HepG2 (cell line): Measurements from ENCODE around the gene LAG3. TPM values are rescaled to one million over a fixed set of nuclear protein-coding genes. Genes with fewer than 3 reads are reported as not detected.

Experiments
- AKAP8 ChIP-seq: sonication (generic); formaldehyde crosslinking; IDR thresholded peaks from 2 replicates; pipeline ENCODE4 v1.5.1; 2020; ENCODE audit warnings: mild to moderate bottlenecking, missing genetic modification reagents
- ARID2 ChIP-seq: sonication (generic); formaldehyde crosslinking; IDR thresholded peaks from 2 replicates; pipeline ENCODE4 v1.8.1; 2022; ENCODE audit warnings: mild to moderate bottlenecking, missing genetic modification reagents, borderline replicate concordance
- CENPT ChIP-seq: sonication (generic); formaldehyde crosslinking; IDR thresholded peaks from 2 replicates; pipeline ENCODE4 v1.8.0; 2022; ENCODE audit warnings: low read depth, mild to moderate bottlenecking, moderate library complexity, missing genetic modification reagents
- GTF3A ChIP-seq: sonication (generic); formaldehyde crosslinking; conservative IDR thresholded peaks from 2 replicates; pipeline ENCODE4 v1.4.0; 2020; ENCODE audit warnings: mild to moderate bottlenecking, missing genetic modification reagents
- HDAC1 ChIP-seq: sonication (generic); formaldehyde crosslinking; IDR thresholded peaks from 2 replicates; pipeline ENCODE4 v1.5.1; 2020; ENCODE audit warnings: mild to moderate bottlenecking, missing genetic modification reagents
- HHEX ChIP-seq: IDR thresholded peaks from 2 replicates; pipeline ENCODE4 v1.6.1; 2016; ENCODE audit warnings: control low read depth
- HOXA5 ChIP-seq: sonication (generic); formaldehyde crosslinking; IDR thresholded peaks from 2 replicates; pipeline ENCODE4 v1.4.0; 2020; ENCODE audit warnings: missing genetic modification reagents
- MAZ ChIP-seq, 2 experiments: sonication (generic) in 1 of 2; formaldehyde crosslinking in 1 of 2; IDR thresholded peaks; 2 replicates each; pipeline versions ENCODE4 v1.5.0 to v1.6.1; 2012 to 2020; ENCODE audit warnings: low read depth in 2 of 2, mild to moderate bottlenecking in 2 of 2, borderline replicate concordance in 1 of 2, improper control_type of control experiment in 1 of 2, low read length in 1 of 2, missing genetic modification reagents in 1 of 2, moderate library complexity in 1 of 2
- NFE2L1 ChIP-seq: sonication (generic); formaldehyde crosslinking; IDR thresholded peaks from 2 replicates; pipeline ENCODE4 v1.4.0; 2020; ENCODE audit warnings: missing genetic modification reagents, mild to moderate bottlenecking, borderline replicate concordance
- PCBP1 ChIP-seq: fragments of 200-400 bp; formaldehyde crosslinking; IDR thresholded peaks from 2 replicates; pipeline ENCODE4 v1.6.1; 2017; ENCODE audit warnings: mild to moderate bottlenecking, low read depth, low read length, borderline replicate concordance
- PLRG1 ChIP-seq: fragments of 450-650 bp; conservative IDR thresholded peaks from 2 replicates; pipeline ENCODE4 v1.6.1; 2016
- RBFOX2 ChIP-seq: fragments of 200-400 bp; formaldehyde crosslinking; IDR thresholded peaks from 2 replicates; pipeline ENCODE4 v1.6.1; 2017; ENCODE audit warnings: low read depth, mild to moderate bottlenecking, low read length
- RFXAP ChIP-seq: sonication (generic); formaldehyde crosslinking; IDR thresholded peaks from 2 replicates; pipeline ENCODE4 v1.4.0; 2020; ENCODE audit warnings: missing genetic modification reagents, borderline replicate concordance
- SNAI1 ChIP-seq: sonication (generic); formaldehyde crosslinking; IDR thresholded peaks from 2 replicates; pipeline ENCODE4 v1.5.0; 2020; ENCODE audit warnings: mild to moderate bottlenecking, missing genetic modification reagents, borderline replicate concordance
- SOX5 ChIP-seq: IDR thresholded peaks from 2 replicates; pipeline ENCODE4 v1.6.1; 2016; ENCODE audit warnings: borderline replicate concordance
- TP53 ChIP-seq: sonication (generic); formaldehyde crosslinking; conservative IDR thresholded peaks from 2 replicates; pipeline ENCODE4 v1.4.0; 2020; ENCODE audit warnings: missing genetic modification reagents
- ZFP37 ChIP-seq: sonication (generic); formaldehyde crosslinking; IDR thresholded peaks from 2 replicates; pipeline ENCODE4 v1.4.0; 2020; ENCODE audit warnings: missing genetic modification reagents, borderline replicate concordance
- ZNF710 ChIP-seq: sonication (generic); formaldehyde crosslinking; IDR thresholded peaks from 2 replicates; pipeline ENCODE4 v1.5.0; 2020; ENCODE audit warnings: mild to moderate bottlenecking, missing genetic modification reagents, borderline replicate concordance
- ZNF747 ChIP-seq: sonication (generic); formaldehyde crosslinking; IDR thresholded peaks from 2 replicates; pipeline ENCODE4 v1.8.1; 2023; ENCODE audit warnings: missing genetic modification reagents, mild to moderate bottlenecking, borderline replicate concordance
- ZNF891 ChIP-seq: sonication (generic); formaldehyde crosslinking; IDR thresholded peaks from 2 replicates; pipeline ENCODE4 v1.5.0; 2020; ENCODE audit warnings: mild to moderate bottlenecking, missing genetic modification reagents
- polyA plus RNA-seq, 8 experiments: library from polyadenylated mRNA; depleted of rRNA in 3 of 8; stranded (reverse) in 7 of 8; unstranded in 1 of 8; fragments of >200 nt; fragmentation: Illumina TruSeq in 4 of 8; extraction: Trizol in 4 of 8; gene quantifications; 2 replicates each; pipeline versions ENCODE4 v1.2.1 to v1.2.3, GENCODE V29; 2011 to 2016; ENCODE audit warnings: low read depth in 4 of 8, missing spikeins in 1 of 8, mixed read lengths in 1 of 8; ENCODE audit not compliant: insufficient read depth in 1 of 8
- total RNA-seq, 5 experiments: library from RNA; depleted of rRNA; stranded (reverse); fragments of >200 nt; fragmentation: Illumina TruSeq; extraction: Trizol; gene quantifications; 2 replicates each; pipeline ENCODE4 v1.2.3, GENCODE V29; 2016; ENCODE audit warnings: low read depth in 1 of 5

The LAG3 gene
- total and polyA plus RNA-seq, 2 of the 13 experiments (the other 11 are each of a cell fraction or from before 2014, with no cell fraction given) = 0.11 to 0.26 TPM

DNA sequence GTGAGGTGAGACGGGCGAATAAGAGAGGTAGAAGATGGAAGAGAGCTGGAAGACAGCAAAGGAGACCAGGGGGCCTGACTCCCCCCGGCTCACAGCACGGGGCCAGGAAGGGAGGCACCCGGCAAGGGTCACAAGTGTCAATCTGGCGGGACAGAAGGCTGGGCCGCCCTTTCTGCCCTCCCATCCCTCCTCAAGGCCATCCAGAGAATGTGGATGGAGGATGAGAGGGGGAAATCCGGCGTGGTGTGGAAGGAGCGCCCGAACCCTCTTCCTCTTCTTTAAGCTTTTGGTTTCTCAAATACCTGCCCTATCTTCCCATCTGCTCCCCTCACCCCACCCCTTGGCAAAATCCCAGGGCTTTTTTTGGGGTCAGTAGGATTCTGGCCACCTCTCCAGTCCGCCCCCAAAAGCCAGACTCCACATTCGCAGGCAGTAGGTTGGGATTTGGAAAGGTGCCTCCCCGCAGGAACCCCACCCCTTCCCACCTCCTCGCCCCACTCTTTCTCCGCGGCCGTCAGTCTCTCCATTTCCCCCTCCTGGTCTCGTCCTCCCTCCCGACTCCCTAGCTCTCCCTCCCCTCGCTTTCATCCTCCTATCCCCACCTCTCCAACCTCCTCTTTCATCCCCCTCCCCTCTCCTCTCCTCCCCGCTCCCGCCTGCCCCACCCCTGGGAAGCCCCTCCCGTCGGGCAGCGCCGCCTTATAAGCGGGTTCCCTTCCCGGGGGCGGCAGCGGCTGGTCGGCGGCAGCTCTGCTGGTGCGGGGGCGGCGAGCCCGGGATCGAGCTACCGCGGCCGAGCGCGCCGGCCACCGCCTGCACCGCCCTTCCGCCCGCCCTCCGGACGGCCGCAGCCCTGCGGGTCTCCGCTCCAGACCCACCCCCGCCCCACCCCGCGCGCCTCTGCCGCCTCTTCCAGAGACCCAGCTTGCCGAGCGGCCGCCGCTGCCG lies 6.4 kb upstream of the LAG3 start, which contains the start of gene PTMS (continued):
- TF ChIP-seq ZFP37 (CRISPR knock-in tag) = no peak
- peak; percentile 20; the same call in 1 of the 2 replicates for TF ChIP-seq MAZ (IDR thresholded peaks at IDR 0.05; ENCODE audit: borderline replicate concordance, low read depth, low read length)
- TF ChIP-seq MAZ (CRISPR knock-in tag; IDR thresholded peaks at IDR 0.05; ENCODE audit: low read depth) = 0 out of 2 replicates have a peak, but pooled peaks have one; percentile 57
- no peak for TF ChIP-seq CENPT
- no peak for TF ChIP-seq PLRG1
- TF ChIP-seq AKAP8 (CRISPR knock-in tag) = no peak
- no peak for TF ChIP-seq ZNF891 (CRISPR knock-in tag)
- no peak for TF ChIP-seq ARID2
- TF ChIP-seq RFXAP = no peak; the same call in 1 of the 2 replicates
- TF ChIP-seq ZNF747 (CRISPR knock-in tag) = no peak
- no peak for TF ChIP-seq ZNF710 (CRISPR knock-in tag)
- no peak for TF ChIP-seq HOXA5 (CRISPR knock-in tag)
- TF ChIP-seq HHEX = no peak
- TF ChIP-seq PCBP1 = no peak
- TF ChIP-seq TP53 (CRISPR knock-in tag) = no peak
- no peak for TF ChIP-seq SNAI1
- peak; percentile 72; the same call in 1 of the 2 replicates for TF ChIP-seq RBFOX2
- TF ChIP-seq SOX5 (CRISPR knock-in tag) = no peak
- 0 out of 2 replicates have a peak, but pooled peaks have one; percentile 22 for TF ChIP-seq HDAC1 (CRISPR knock-in tag)
- no peak for TF ChIP-seq GTF3A (CRISPR knock-in tag)
- no peak for TF ChIP-seq NFE2L1
